GM10266 (cell line): ENCODE data around the gene SYT17.

ENCODE experiments used
- DNase-seq: peaks from one replicate; pipeline ENCODE4 v3.0.0; 2012; ENCODE audit errors: extremely low spot score
- CTCF ChIP-seq: IDR thresholded peaks from 2 replicates; pipeline ENCODE4 v1.5.1; 2012; ENCODE audit warnings: mild to moderate bottlenecking, low read depth; ENCODE audit not compliant: control insufficient read depth, insufficient read depth; ENCODE audit errors: missing control alignments

Gene SYT17

GRCh38 chr16:19239511-19240155 lies 71.6 kb downstream of the SYT17 start:
- no peak for TF ChIP-seq CTCF
- DNase-seq, result no peak

GRCh38 chr16:19240494-19240893 lies 72.5 kb downstream of the SYT17 start:
- DNase-seq, result no peak
- no peak for TF ChIP-seq CTCF

DNA sequence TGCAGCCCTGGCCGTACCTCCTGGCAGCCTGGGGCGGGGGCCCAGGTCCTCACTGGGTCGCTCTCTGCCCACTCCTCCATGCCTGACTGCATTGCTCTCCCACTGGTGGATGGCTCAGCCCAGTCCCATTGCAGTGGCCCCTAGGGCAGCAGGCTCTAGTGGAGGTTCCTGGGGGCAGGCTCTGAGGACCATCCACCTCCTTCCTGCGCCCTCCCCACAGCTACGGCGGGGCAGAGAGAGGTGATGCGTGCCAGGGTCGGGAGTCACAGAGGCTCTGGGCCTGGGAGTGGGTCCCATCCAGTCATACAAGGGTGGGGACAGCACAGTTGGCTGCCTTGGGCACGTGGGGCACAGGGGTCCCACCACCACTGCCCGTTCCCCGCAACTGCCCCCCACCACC lies 73.5 kb downstream of the SYT17 start:
- no peak for TF ChIP-seq CTCF
- DNase-seq, result no peak

DNA sequence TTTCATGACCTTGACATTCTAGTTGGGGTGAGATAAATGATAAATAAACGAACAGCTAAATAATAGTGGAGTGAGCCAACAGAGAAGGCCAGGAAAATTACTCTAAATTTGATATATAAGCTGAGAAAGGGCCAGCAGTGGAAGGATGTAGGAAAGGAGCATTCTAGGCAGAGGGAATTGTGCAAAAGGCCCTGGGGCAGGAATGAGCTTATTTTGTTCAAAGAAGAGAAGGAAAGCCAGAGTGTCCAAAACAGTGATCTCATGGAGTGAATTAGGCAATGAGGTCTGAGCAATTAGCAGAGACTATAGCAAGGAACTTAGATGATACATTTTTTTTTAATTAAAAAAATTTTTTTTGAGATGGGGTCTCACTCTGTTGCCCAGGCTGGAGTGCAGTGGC lies 74.1 kb downstream of the SYT17 start:
- no peak for TF ChIP-seq CTCF
- no peak for DNase-seq

- TF ChIP-seq CTCF, result no peak
These were observed 75.0 kb downstream of the SYT17 start for GRCh38 chr16:19242987-19243575.

DNA sequence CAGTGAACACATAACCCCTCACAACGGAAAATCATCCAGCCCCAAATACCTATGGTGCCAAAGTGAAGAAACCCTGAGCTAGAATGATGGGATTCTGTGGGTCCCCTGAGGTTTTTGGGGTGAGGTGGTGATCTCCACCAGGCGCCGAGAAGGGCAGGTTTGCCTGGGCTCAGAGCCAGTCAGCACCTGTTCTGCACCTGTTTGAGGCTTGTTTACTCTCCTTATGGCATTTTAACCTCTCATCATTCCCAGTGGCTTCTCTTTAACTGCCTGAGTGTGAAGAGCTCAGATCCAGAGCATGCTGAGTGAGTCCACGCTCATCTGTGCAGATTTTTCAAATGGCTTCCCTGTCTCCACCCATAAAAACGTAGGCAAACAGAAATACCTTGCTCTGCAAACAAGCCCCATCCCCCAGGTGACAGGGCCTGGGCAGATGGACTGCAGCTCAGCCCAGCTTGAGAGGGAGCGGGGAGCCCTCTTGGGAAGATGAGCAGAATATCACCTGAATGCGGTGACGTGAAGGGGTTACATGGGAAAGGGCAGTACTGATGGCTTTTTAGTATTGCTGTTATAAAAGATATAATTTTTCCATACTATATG lies 77.4 kb downstream of the SYT17 start:
- no peak for DNase-seq
- no peak for TF ChIP-seq CTCF

More at GRCh38 chr16:19242987-19243575, 75.0 kb downstream of the SYT17 start:
- DNase-seq, result no peak

DNA sequence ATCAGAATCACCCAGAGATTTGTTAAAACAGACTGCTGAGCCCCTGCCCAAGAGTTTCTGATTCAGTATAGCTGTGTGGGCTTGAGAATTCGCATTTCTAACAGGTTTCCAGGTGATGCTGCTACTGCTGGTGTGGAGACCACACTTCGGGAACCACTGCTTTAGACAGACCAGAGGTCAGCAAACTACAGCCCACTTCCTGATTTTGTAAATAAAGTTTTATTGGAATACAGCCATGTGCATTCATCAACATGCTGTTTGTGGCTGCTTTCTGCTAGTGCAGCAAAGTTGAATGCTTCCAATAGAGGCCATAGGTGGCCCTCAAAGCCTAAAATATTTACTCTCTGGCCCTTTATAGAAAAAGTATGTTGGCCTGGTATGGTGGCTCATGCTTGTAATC lies 84.9 kb downstream of the SYT17 start:
- DNase-seq, result no peak
- TF ChIP-seq CTCF, result no peak
